Renal pelvis (tissue), 12 donors: ENCODE results near the gene C21orf58. TPM values are rescaled to one million over a fixed set of nuclear protein-coding genes. Genes with fewer than 3 reads are reported as not detected.
"Not testable (repeated sequence)": the region's sequence is repeated elsewhere in the genome, so short reads cannot be mapped to it uniquely, and the experiment has no call there.

Source experiments
- DNase-seq: peaks from one replicate; pipeline ENCODE4 v3.0.0-alpha.2; 2013
- long read RNA-seq, 16 experiments: transcript quantifications; one replicate each; lab custom pipeline, GENCODE V29; 2026
- polyA plus RNA-seq, 3 donors: library from polyadenylated mRNA; unstranded; fragments of 120-200 nt; gene quantifications; one replicate each; pipeline ENCODE4 v1.2.1, GENCODE V29; 2013; ENCODE audit not compliant: insufficient read length in 3 of 3

C21orf58 gene
- polyA plus RNA-seq = 10 to 100 TPM; 12.4 to 21.9 (median 17.4) TPM
- long read RNA-seq, donor 1, partial matches to known transcripts = 0 of 1 reads
- long read RNA-seq, donor 1, other reads (novel, unspliced or antisense) = 0 of 1 reads
- long read RNA-seq, donor 2 = 0 reads
- long read RNA-seq, donor 3 = 0 reads
- long read RNA-seq, donor 4 = 0 reads
- long read RNA-seq, donor 5 = 0 reads
- long read RNA-seq, donor 6 = 0 reads
- long read RNA-seq, donor 7 = 0 reads
- long read RNA-seq, donor 8 = 0 reads
- long read RNA-seq, donor 9, partial matches to known transcripts = 11 of 13 reads
- long read RNA-seq, donor 9, other reads (novel, unspliced or antisense) = 0 of 13 reads
- long read RNA-seq, donor 10, partial matches to known transcripts = 8 of 8 reads
- long read RNA-seq, donor 10, other reads (novel, unspliced or antisense) = 0 of 8 reads
- long read RNA-seq, donor 11, partial matches to known transcripts = 8 of 8 reads
- long read RNA-seq, donor 11, other reads (novel, unspliced or antisense) = 0 of 8 reads
- long read RNA-seq, donor 12, partial matches to known transcripts = 51 of 54 reads
- long read RNA-seq, donor 12, other reads (novel, unspliced or antisense) = 0 of 54 reads
- long read RNA-seq, donor 13, partial matches to known transcripts = 0 of 1 reads
- long read RNA-seq, donor 13, other reads (novel, unspliced or antisense) = 0 of 1 reads
- long read RNA-seq, donor 14, partial matches to known transcripts = 0 of 2 reads
- long read RNA-seq, donor 14, other reads (novel, unspliced or antisense) = 0 of 2 reads
- long read RNA-seq, donor 15, partial matches to known transcripts = 0 of 1 reads
- long read RNA-seq, donor 15, other reads (novel, unspliced or antisense) = 0 of 1 reads
- long read RNA-seq, donor 16, partial matches to known transcripts = 7 of 8 reads
- long read RNA-seq, donor 16, other reads (novel, unspliced or antisense) = 0 of 8 reads

DNA sequence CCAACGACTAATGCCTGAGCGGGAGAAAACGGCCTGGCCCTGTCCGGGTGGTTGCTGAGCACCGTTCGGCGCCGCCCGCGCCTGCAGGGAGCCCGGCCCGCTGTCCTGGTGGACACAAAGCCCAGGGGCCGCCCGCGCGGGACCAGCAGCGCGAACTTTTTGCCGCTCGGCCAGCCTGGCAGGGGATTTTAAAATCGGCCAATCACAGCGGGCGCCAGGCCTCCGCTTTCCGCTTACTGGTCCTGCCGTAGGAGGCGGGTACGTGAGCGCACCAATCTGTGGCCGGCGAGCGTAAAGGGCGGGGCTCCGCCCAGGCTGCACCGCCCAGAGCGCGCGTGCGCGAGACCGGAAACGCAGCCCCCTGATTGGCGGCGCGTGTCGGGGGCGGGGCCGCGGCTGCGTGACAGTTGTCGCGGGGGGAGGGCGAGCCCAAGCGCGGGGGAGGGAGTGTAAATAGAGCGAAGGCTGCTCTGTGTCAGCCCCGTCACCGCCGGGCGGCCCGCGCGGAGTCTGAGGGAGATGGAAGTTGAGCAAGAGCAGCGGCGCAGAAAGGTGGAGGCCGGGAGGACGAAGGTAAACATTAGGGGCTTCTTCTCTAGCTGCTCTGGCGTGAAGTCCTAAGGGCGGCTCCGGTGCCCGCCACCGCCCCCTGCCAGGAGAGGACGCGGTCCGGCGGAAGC is at the start of gene C21orf58, which contains the start of gene PCNT:
Gene C21orf58 (minus strand): TSS at position 161 of the 680 bp plus-strand sequence. CDS start 1,132 bp downstream, outside the sequence.
Gene PCNT (plus strand): TSS at position 447 of the 680 bp plus-strand sequence. CDS start 73 bp downstream, at position 520.
- DNase-seq = peak; percentile 97

DNA sequence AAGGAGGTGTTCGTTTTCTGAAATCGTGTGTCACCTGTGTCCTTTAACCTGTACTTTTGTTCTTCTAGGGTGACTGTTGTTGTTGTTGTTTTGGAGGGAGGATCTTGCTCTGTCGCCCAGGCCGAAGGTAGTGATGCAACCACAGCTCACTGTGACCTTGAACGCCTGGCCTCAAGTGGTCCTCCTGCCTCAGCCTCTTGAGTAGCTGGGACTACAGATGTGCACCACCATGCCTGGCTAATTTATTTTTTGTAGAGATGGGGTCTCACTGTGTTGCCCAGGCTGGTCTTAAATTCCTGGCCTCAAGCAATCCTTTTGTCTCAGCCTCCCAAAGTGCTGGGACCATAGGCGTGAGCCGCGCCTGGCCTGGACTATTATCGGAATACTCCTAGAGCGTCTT is 49.3 kb upstream of the C21orf58 start:
- not testable (repeated sequence) for DNase-seq

GRCh38 chr21:46372014-46372485 is 48.4 kb upstream of the C21orf58 start:
- no peak for DNase-seq

DNA sequence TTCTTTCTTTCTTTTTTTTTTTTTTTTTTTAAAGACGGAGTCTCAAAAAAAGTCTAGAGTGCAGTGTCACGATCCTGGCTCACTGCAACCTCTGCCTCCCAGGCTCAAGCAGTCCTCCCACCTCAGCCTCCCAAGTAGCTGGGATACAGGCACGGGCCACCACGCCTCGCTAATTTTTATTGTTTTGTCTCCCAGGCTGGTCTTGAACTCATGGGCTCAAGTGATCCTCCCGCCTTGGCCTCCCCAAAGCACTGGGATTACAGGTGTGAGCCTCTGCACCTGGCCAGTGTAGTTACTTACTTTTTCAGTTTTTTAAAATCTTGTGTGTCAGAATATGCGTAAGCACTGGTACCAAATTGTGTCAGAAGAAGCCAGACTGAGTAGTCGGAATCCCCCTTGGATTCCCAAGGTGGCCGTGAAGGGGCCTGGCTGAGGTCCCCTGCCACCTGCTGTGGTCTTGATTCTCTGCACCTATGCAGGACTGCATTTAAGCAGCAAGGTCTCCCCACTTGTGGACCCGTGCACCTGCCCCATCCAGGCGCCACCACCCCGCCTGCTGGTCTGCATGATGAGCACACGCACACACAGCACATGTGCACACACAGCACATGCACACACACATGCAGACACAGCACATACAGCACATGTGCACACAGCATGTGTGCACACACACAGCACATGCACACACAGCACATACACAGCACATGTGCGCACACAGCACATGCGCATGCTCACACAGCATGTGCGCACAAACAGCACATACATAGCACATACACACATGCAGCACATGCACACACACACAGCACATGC is 47.7 kb upstream of the C21orf58 start:
- DNase-seq = no peak

DNA sequence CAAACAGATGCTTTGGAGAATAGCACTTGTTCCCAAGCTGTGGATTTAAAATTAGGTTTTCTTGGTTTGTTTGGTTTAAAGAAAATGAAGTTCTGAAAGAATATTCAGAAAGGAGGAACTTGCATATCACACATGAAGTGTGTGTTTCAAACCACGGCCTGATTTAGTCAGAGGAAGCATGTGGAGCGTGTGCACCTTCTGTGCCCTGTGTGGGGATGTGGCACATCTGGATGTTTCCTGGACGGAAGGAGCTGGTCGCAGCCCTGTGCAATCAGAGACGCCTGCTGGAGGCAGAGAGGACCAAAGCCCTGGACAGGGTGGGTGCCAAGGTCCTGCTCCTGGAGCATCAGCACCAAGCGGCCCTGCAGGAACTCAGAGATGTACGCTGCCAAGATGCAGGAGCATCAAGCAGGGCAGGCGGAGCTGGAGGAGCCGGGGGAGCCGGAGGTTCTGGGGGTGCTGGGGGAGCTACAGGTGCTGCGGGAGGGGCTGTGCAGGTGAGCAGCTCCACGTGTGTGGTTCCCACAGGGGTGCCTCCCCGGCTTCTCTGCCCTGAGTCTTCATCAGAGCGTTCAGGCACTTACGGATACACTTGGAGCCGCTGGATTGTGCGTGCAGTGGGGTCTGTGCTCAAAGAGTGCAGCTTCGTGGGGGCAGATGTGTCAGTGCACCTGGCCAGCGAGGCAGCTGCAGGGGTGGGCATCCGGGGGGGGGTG is 46.0 kb upstream of the C21orf58 start:
- DNase-seq = no peak

DNA sequence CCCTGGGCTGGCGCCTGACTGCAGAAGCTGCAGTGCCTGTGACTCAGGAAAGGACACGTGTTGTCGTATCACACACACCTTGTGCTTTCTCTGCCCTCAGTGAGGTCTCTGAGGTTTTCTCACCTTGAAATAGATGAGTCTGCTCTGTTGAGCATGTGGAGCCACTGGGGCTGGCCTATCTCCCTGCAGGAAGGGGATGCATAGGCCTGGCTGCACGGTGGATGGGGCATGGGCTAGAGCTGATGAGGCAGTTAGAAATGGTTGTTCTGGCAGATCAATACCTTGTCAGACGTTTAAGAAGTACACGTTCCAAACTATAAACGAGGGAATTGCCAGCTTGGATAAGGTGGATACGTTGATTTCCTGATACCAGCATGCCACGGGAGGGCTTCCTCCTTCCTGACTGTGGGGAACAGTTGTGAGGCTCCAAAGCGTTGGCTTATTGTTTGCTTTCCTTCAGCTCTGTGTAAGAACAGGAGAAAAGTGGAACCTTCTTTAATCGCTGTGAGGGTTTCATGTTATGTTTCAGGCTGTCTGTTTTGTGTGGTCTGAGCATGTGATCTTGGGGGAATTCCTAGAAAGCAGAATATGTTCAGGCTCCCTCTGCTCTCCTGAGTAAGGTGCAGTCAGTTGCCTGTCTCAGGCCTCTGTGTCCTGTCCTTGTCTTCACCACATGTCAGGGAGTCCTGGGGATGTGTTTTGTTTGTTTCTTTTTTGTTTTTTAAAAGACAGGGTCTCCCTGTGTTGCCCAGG is 45.0 kb upstream of the C21orf58 start:
- DNase-seq = no peak

- DNase-seq = no peak
Measured at GRCh38 chr21:46366966-46367365, 43.3 kb upstream of the C21orf58 start.

- no peak for DNase-seq
Measured at GRCh38 chr21:46366561-46366960, 42.9 kb upstream of the C21orf58 start.

GRCh38 chr21:46366091-46366490 is 42.4 kb upstream of the C21orf58 start:
- no peak for DNase-seq

GRCh38 chr21:46363698-46364097 is 40.0 kb upstream of the C21orf58 start:
- DNase-seq = no peak

- DNase-seq = no peak
Measured at GRCh38 chr21:46362946-46363345, 39.3 kb upstream of the C21orf58 start.

DNA sequence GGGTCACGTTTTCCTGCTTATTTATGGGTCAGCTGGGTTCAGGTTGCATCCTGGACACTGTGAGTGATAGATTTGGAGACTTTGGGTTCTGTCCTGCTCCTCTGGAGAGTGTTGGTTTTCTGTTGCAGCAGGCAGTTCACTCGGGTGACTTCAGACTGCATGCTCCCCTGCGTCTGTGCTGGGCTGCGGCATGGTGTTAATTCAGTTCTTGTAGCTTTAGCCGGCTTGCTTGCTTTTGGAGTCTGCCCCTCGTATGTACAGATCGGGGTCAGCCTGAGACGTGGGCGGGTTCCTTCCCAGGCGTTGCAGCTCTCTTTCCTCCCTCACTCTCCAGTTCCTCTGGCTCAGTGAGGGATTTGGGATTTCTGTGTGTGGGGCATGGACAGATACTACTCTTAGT is 38.3 kb upstream of the C21orf58 start:
- peak; percentile 80 for DNase-seq

- peak; percentile 33 for DNase-seq
Measured at GRCh38 chr21:46361176-46361575, 37.5 kb upstream of the C21orf58 start.

DNA sequence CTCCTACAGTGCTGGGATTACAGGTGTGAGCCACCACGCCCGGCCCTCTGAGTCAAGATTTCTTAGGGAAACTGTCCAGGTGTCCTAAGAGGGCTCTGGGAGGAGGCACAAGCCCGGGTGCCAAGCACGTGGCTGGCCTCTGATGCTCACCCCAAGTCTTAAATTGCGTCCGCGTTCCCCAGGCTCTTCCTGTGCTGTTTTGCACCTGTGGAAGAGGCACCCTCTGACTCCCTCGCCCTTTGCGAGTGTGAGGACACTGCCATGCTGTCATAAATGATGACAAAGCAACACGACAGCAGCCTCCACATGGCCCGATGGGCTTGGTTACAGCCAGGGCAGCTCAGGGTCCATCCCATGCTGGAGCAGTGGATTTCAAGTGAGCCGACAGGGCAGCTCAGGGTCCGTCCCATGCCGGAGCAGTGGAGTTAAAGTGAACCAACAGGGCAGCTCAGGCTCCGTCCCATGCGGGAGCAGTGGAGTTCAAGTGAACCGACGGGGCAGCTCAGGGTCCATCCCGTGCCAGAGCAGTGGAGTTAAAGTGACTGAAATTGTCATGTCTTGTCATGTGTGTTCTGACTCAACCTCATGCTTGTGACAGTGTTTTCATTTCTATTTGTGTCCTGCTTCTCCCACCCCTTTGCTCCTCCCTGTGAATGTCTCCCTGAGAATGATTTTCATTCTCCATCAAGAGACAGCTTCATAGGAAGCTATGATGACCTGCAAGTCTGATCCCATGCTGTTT is 34.2 kb upstream of the C21orf58 start:
- DNase-seq = no peak

DNA sequence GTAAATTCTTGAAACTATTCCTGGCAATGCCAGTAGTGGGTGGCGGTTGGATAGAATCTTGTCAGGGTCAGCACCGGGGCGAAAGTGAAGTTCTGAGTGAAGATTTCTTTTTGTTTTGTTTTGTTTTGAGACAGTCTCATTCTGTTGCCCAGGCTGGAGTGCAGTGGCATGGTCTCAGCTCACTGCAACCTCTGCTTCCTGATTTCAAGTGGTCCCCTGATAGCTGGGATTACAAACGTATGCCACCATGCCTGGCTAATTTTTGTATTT is 33.6 kb upstream of the C21orf58 start:
- DNase-seq = no peak

DNA sequence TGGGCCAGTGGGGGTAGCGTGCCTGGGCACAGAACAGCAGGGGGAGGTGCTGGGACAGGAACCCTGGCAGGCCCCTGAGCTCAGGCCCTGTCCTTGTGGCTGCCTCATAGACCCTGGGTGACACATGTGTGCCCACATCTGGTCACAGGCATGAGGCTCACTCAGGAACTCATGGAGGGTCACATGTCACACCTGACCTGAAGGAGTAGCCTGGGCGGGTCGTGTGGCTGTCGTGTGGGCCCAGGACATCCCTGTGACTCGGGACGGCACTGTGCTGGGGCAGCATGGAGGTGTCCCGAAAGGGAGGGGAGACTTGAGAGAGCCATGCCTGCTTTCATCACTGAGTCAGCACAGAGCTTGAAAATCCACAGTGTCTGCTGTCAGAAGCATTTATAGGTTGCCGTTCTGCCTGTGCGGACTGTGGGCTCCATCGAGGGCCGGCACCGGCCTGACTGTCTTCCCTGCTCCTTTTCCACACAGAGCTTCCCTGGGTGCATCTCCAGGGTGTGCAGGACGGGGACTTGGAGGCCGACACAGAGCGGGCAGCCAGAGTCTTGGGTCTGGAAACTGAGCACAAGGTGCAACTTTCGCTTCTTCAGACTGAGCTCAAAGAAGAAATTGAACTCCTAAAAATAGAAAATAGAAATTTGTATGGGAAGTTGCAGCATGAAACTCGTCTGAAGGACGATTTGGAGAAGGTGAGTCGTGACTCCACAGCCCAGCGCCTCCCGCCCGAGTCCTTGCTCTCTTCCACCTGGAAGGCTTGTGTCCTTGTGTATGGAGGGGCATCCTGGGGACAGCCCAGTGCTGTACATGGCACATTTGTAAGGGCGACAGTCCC is 33.0 kb upstream of the C21orf58 start:
- DNase-seq = no peak

GRCh38 chr21:46356005-46356338 is 32.3 kb upstream of the C21orf58 start:
- no peak for DNase-seq
